ENCODE measurements around the gene TEAD1. TPM values are rescaled to one million over a fixed set of nuclear protein-coding genes. Genes with fewer than 3 reads are reported as not detected.

Gene TEAD1
- total and polyA plus RNA-seq, 2 donors (not counting 3 experiments of a cell fraction or from before 2014, with no cell fraction given) = 15.3 to 49.0 TPM

- H3K4me3 ChIP-seq (replicated peaks in 1 of 3; ENCODE audit: insufficient read depth in 1 of 3, low read depth in 1 of 3, low read length in 3 of 3) = peak overlapping the region; percentile 46 to 85 (median 58)
- BruUV-seq (replicated peaks) = no TSS peak
- intact Hi-C loops (cut with micrococcal nuclease) (loop anchor here (1.0 to 5.0 kb wide), 11 partner anchors 19 to 343 kb away; no protein-coding TSS in a partner anchor), dilution Hi-C loops (cut with MboI; ENCODE audit: extremely low pct_ligation_motif_present, low sequenced_read_pairs) (no loop called here)
- H3K4me2 ChIP-seq (ENCODE audit: insufficient read depth, low read length) = no peak overlapping the region
- H4K20me1 ChIP-seq (replicated peaks; ENCODE audit: control insufficient read depth, extremely low read depth, insufficient read depth, low read length) = peaks cover 5% of the 10 kb centered on the region
- H3K9me3 ChIP-seq (replicated peaks; ENCODE audit: control insufficient read depth, insufficient read depth, low read length) = no peaks in the 10 kb centered on the region
- H3K4me1 ChIP-seq (ENCODE audit: control insufficient read depth, extremely low read depth, insufficient read depth, low read length) = peaks cover 22% of the 10 kb centered on the region
- no peaks in the 10 kb centered on the region for H3K36me3 ChIP-seq (ENCODE audit: control insufficient read depth in 2 of 2, extremely low read depth in 1 of 2, insufficient read depth in 2 of 2, low read length in 2 of 2)
- H3K9ac ChIP-seq (replicated peaks; ENCODE audit: extremely low read depth, insufficient read depth, low read length) = peak overlapping the region; percentile 85
- no peak for FAIRE-seq
- no peaks in the 10 kb centered on the region for H3K27me3 ChIP-seq (ENCODE audit: control insufficient read depth in 2 of 2, insufficient read depth in 2 of 2, low read length in 2 of 2)
- H3K27ac ChIP-seq (ENCODE audit: insufficient read depth, low read depth, low read length) = peak overlapping the region; percentile 71
- no peak overlapping the region for H2AFZ ChIP-seq (ENCODE audit: low read depth, low read length)
- peaks cover 41% of the 10 kb centered on the region for H3K79me2 ChIP-seq (ENCODE audit: control insufficient read depth, insufficient read depth, low read length)
- DNase-seq (ENCODE audit: low read depth, low spot score) = no peak
- no peak for TF ChIP-seq POLR2AphosphoS5 (IDR thresholded peaks at IDR 0.05; ENCODE audit: insufficient read depth, low read depth, low read length)
- TF ChIP-seq MYC (IDR thresholded peaks at IDR 0.05; ENCODE audit: low read depth, low read length) = no peak
- TF ChIP-seq FOS (IDR thresholded peaks at IDR 0.05; ENCODE audit: borderline replicate concordance, insufficient read depth, low read length) = no peak
- no peak for TF ChIP-seq EZH2 (IDR thresholded peaks at IDR 0.05; ENCODE audit: borderline replicate concordance, low read depth, low read length, severe bottlenecking)
- TF ChIP-seq CTCF (IDR thresholded peaks at IDR 0.05; ENCODE audit: extremely low read depth in 1 of 2, insufficient read depth in 1 of 2, low read depth in 1 of 2, low read length in 2 of 2) = no peak
- no peak for TF ChIP-seq JUN (IDR thresholded peaks at IDR 0.05; ENCODE audit: borderline replicate concordance, insufficient read depth, insufficient read length, low read depth)
- TF ChIP-seq POLR2A (IDR thresholded peaks at IDR 0.05; ENCODE audit: low read depth, low read length) = no peak
- TF ChIP-seq GATA2 (IDR thresholded peaks at IDR 0.05; ENCODE audit: insufficient read depth, insufficient read length, low read depth, low read length) = no peak
- no peak for TF ChIP-seq MAX (IDR thresholded peaks at IDR 0.05; ENCODE audit: insufficient read depth, insufficient read length)
- ChIA-PET POLR2A (no interaction called here), CTCF (interaction anchor here (1.1 to 1.9 kb wide), 6 partner anchors 75 to 343 kb away, joined by 3 to 12 read pairs (median 7); no protein-coding TSS in a partner anchor)
- H3K9me1 ChIP-seq (replicated peaks; ENCODE audit: control insufficient read depth, extremely low read depth, insufficient read depth, low read length) = no peaks in the 10 kb centered on the region
Observed at GRCh38 chr11:12674571-12674935, 332 bp downstream of the TEAD1 start.
